HepG2 (cell line): ENCODE results near the gene ZNF491. TPM values are rescaled to one million over a fixed set of nuclear protein-coding genes. Genes with fewer than 3 reads are reported as not detected.
A peak's percentile ranks its signal among the peaks of the same experiment; 100 is the strongest.

Experiments
- ARID2 ChIP-seq: sonication (generic); formaldehyde crosslinking; IDR thresholded peaks from 2 replicates; pipeline ENCODE4 v1.8.1; 2022; ENCODE audit warnings: mild to moderate bottlenecking, missing genetic modification reagents, borderline replicate concordance
- ATAD3A ChIP-seq: sonication (generic); formaldehyde crosslinking; IDR thresholded peaks from 2 replicates; pipeline ENCODE4 v1.4.0; 2020; ENCODE audit warnings: missing genetic modification reagents
- CCDC6 ChIP-seq: sonication (generic); formaldehyde crosslinking; IDR thresholded peaks from 2 replicates; pipeline ENCODE4 v1.8.1; 2022; ENCODE audit warnings: mild to moderate bottlenecking, missing genetic modification reagents, moderate library complexity
- HDAC2 ChIP-seq: sonication (generic); formaldehyde crosslinking; IDR thresholded peaks from 2 replicates; pipeline ENCODE4 v1.4.0; 2020; ENCODE audit warnings: missing genetic modification reagents
- HDAC6 ChIP-seq: fragments of 200-600 bp; sonication (generic); IDR thresholded peaks from 2 replicates; pipeline ENCODE4 v1.7.0; 2017; ENCODE audit warnings: mild to moderate bottlenecking, antibody characterized with exemption, low read length, low read depth
- MXI1 ChIP-seq: IDR thresholded peaks from 3 replicates; pipeline ENCODE4 v1.6.1; 2012; ENCODE audit warnings: low read depth, low read length, inconsistent platforms, borderline replicate concordance
- PHB2 ChIP-seq: fragments of 450-650 bp; IDR thresholded peaks from 2 replicates; pipeline ENCODE4 v1.6.1; 2018; ENCODE audit not compliant: partially characterized antibody
- PITX1 ChIP-seq: sonication (generic); formaldehyde crosslinking; IDR thresholded peaks from 2 replicates; pipeline ENCODE4 v1.5.1; 2020; ENCODE audit warnings: mild to moderate bottlenecking, missing genetic modification reagents
- RCOR2 ChIP-seq: IDR thresholded peaks from 2 replicates; pipeline ENCODE4 v1.6.1; 2016; ENCODE audit warnings: missing biosample characterization, missing genetic modification reagents
- RFX5 ChIP-seq: IDR thresholded peaks from 2 replicates; pipeline ENCODE4 v1.6.1; 2011; ENCODE audit warnings: low read depth, low read length, improper control_type of control experiment
- TCF12 ChIP-seq, 2 experiments: fragments of 450-650 bp in 1 of 2; sonication (generic) in 1 of 2; formaldehyde crosslinking in 1 of 2; IDR thresholded peaks; 2 replicates each; pipeline versions ENCODE4 v1.6.1 to v1.8.0; 2017 to 2022; ENCODE audit warnings: antibody characterized with exemption in 1 of 2, mild to moderate bottlenecking in 1 of 2, missing genetic modification reagents in 1 of 2, moderate library complexity in 1 of 2
- TEAD2 ChIP-seq: sonication (generic); formaldehyde crosslinking; IDR thresholded peaks from 2 replicates; pipeline ENCODE4 v1.9.0; 2021; ENCODE audit warnings: missing genetic modification reagents
- ZKSCAN5 ChIP-seq: sonication (generic); formaldehyde crosslinking; IDR thresholded peaks from 2 replicates; pipeline ENCODE4 v1.5.1; 2020; ENCODE audit warnings: mild to moderate bottlenecking, missing genetic modification reagents
- ZNF230 ChIP-seq: sonication (generic); formaldehyde crosslinking; IDR thresholded peaks from 2 replicates; pipeline ENCODE4 v1.4.0; 2020; ENCODE audit warnings: mild to moderate bottlenecking, missing genetic modification reagents
- ZNF234 ChIP-seq: sonication (generic); formaldehyde crosslinking; conservative IDR thresholded peaks from 2 replicates; pipeline ENCODE4 v1.5.1; 2020; ENCODE audit warnings: mild to moderate bottlenecking, missing genetic modification reagents
- ZNF33B ChIP-seq: sonication (generic); formaldehyde crosslinking; IDR thresholded peaks from 2 replicates; pipeline ENCODE4 v1.5.1; 2020; ENCODE audit warnings: mild to moderate bottlenecking, missing genetic modification reagents
- ZNF724P ChIP-seq: sonication (generic); formaldehyde crosslinking; IDR thresholded peaks from 2 replicates; pipeline ENCODE4 v1.8.0; 2022; ENCODE audit warnings: missing genetic modification reagents, borderline replicate concordance
- ZNF746 ChIP-seq: sonication (generic); formaldehyde crosslinking; IDR thresholded peaks from 2 replicates; pipeline ENCODE4 v1.8.0; 2022; ENCODE audit warnings: mild to moderate bottlenecking, missing genetic modification reagents
- ZNF766 ChIP-seq: sonication (generic); formaldehyde crosslinking; IDR thresholded peaks from 2 replicates; pipeline ENCODE4 v1.5.0; 2020; ENCODE audit warnings: missing genetic modification reagents, borderline replicate concordance
- ZNF816 ChIP-seq: sonication (generic); formaldehyde crosslinking; IDR thresholded peaks from 2 replicates; pipeline ENCODE4 v1.8.0; 2022; ENCODE audit warnings: missing genetic modification reagents, mild to moderate bottlenecking, borderline replicate concordance
- polyA plus RNA-seq, 8 experiments: library from polyadenylated mRNA; depleted of rRNA in 3 of 8; stranded (reverse) in 7 of 8; unstranded in 1 of 8; fragments of >200 nt; fragmentation: Illumina TruSeq in 4 of 8; extraction: Trizol in 4 of 8; gene quantifications; 2 replicates each; pipeline versions ENCODE4 v1.2.1 to v1.2.3, GENCODE V29; 2011 to 2016; ENCODE audit warnings: low read depth in 4 of 8, missing spikeins in 1 of 8, mixed read lengths in 1 of 8; ENCODE audit not compliant: insufficient read depth in 1 of 8
- total RNA-seq, 5 experiments: library from RNA; depleted of rRNA; stranded (reverse); fragments of >200 nt; fragmentation: Illumina TruSeq; extraction: Trizol; gene quantifications; 2 replicates each; pipeline ENCODE4 v1.2.3, GENCODE V29; 2016; ENCODE audit warnings: low read depth in 1 of 5
- TF ChIP-seq, protein P1 (sequence below): sonication (generic); formaldehyde crosslinking; IDR thresholded peaks from 2 replicates; pipeline ENCODE4 v1.9.0; 2022; ENCODE audit warnings: low read depth, missing genetic modification reagents
- TF ChIP-seq, protein P2 (sequence below): sonication (generic); formaldehyde crosslinking; IDR thresholded peaks from 2 replicates; pipeline ENCODE4 v1.4.0; 2020; ENCODE audit warnings: missing genetic modification reagents, borderline replicate concordance
- TF ChIP-seq, protein P3 (sequence below): sonication (generic); formaldehyde crosslinking; IDR thresholded peaks from 2 replicates; pipeline ENCODE4 v1.4.0; 2020; ENCODE audit warnings: mild to moderate bottlenecking, missing genetic modification reagents

The ZNF491 gene
- total and polyA plus RNA-seq, 2 of the 13 experiments (the other 11 are each of a cell fraction or from before 2014, with no cell fraction given): 0.57 to 2.2 TPM

DNA sequence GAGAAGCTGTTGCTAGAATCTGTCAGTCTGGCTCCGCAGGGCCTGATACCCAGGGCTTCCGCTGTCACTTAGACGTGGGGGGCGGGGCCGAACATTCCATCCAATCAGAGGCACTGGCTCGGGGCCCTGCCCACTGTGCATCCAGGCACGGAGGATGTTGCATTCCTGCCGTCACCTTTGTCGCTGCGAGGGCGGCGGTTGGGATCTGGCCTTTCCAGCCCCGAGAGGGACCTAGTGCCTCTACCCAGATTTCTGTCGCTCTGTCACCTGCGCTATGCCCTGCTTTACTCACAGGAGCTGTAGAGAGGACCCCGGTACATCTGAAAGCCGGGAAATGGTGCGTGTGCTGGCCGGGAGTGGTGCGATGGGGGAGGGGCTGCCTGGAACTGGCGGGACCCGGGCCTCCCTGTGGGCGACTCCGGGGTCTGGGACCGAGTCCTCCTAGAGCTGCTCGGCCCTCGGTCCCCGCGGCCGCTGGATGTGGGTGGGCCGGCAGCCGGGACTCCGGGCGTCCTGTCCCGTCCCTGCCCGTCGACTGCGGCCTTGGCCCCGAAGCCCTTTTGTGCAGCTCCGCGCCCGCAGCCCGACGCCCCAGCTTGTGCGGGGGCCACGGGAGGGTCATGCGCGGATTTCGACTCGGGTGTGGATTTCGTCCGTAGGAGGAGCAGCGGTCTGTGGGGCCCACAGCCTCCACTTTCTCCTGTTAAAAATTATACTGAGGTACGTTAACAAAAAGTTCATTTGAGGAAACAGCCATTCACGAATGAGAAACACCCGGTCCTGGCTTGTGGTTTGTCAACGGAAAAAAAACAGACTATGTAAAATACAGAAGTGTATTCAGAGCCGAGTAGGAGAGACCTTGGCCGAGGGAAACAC lies 50.5 kb downstream of the ZNF491 start, which contains the start of gene ZNF439 (continued):
- no peak for TF ChIP-seq HDAC6
- TF ChIP-seq PITX1 (CRISPR knock-in tag): no peak
- TF ChIP-seq RCOR2 (CRISPR knock-in tag): no peak
- no peak for TF ChIP-seq TCF12 (IDR thresholded peaks at IDR 0.05)
- TF ChIP-seq TCF12 (CRISPR knock-in tag; IDR thresholded peaks at IDR 0.05): no peak
- no peak for TF ChIP-seq TEAD2 (CRISPR knock-in tag)
- TF ChIP-seq ARID2 (CRISPR knock-in tag): peak; percentile 38; the same call in 1 of the 2 replicates
- TF ChIP-seq, protein P1, sequence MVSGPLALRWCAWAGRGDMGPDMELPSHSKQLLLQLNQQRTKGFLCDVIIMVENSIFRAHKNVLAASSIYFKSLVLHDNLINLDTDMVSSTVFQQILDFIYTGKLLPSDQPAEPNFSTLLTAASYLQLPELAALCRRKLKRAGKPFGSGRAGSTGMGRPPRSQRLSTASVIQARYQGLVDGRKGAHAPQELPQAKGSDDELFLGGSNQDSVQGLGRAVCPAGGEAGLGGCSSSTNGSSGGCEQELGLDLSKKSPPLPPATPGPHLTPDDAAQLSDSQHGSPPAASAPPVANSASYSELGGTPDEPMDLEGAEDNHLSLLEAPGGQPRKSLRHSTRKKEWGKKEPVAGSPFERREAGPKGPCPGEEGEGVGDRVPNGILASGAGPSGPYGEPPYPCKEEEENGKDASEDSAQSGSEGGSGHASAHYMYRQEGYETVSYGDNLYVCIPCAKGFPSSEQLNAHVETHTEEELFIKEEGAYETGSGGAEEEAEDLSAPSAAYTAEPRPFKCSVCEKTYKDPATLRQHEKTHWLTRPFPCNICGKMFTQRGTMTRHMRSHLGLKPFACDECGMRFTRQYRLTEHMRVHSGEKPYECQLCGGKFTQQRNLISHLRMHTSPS (CRISPR knock-in tag): no peak
- no peak for TF ChIP-seq ZNF234 (CRISPR knock-in tag)
- peak; percentile 86 for TF ChIP-seq ZNF724P
- TF ChIP-seq ZNF816: no peak
- TF ChIP-seq, protein P2, sequence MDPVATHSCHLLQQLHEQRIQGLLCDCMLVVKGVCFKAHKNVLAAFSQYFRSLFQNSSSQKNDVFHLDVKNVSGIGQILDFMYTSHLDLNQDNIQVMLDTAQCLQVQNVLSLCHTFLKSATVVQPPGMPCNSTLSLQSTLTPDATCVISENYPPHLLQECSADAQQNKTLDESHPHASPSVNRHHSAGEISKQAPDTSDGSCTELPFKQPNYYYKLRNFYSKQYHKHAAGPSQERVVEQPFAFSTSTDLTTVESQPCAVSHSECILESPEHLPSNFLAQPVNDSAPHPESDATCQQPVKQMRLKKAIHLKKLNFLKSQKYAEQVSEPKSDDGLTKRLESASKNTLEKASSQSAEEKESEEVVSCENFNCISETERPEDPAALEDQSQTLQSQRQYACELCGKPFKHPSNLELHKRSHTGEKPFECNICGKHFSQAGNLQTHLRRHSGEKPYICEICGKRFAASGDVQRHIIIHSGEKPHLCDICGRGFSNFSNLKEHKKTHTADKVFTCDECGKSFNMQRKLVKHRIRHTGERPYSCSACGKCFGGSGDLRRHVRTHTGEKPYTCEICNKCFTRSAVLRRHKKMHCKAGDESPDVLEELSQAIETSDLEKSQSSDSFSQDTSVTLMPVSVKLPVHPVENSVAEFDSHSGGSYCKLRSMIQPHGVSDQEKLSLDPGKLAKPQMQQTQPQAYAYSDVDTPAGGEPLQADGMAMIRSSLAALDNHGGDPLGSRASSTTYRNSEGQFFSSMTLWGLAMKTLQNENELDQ (CRISPR knock-in tag): no peak
- TF ChIP-seq ZNF230: peak; percentile 87; the same call in 1 of the 2 replicates
- TF ChIP-seq ZNF766 (CRISPR knock-in tag): no peak
- peak; percentile 59 for TF ChIP-seq HDAC2
- no peak for TF ChIP-seq PHB2
- no peak for TF ChIP-seq ZKSCAN5 (CRISPR knock-in tag)
- TF ChIP-seq MXI1: peak; percentile 70; the same call in 1 of the 3 replicates
- TF ChIP-seq, protein P3, sequence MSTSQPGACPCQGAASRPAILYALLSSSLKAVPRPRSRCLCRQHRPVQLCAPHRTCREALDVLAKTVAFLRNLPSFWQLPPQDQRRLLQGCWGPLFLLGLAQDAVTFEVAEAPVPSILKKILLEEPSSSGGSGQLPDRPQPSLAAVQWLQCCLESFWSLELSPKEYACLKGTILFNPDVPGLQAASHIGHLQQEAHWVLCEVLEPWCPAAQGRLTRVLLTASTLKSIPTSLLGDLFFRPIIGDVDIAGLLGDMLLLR: no peak
- TF ChIP-seq RFX5: no peak
- TF ChIP-seq ATAD3A (CRISPR knock-in tag): no peak
- peak; percentile 25; the same call in 1 of the 2 replicates for TF ChIP-seq CCDC6 (CRISPR knock-in tag)
- TF ChIP-seq ZNF746: no peak
- TF ChIP-seq ZNF33B: no peak
